Lung (tissue), 12 donors: ENCODE measurements around the gene OSTN. TPM values are rescaled to one million over a fixed set of nuclear protein-coding genes. Genes with fewer than 3 reads are reported as not detected.

Experiments used
- ATAC-seq: fragments of 200-7000 bp; cut with Tn5 transposase; one replicate; pipeline ENCODE4 v1.9.1; 2020; ENCODE audit warnings: moderate number of reproducible peaks; ENCODE audit not compliant: insufficient read depth, low FRiP score
- DNase-seq, 3 donors: peaks; one replicate each; pipeline ENCODE4 v3.0.0-alpha.2; 2013 to 2017
- H3K27ac ChIP-seq, 2 donors: one replicate each; pipeline ENCODE4 v1.5.1; 2013; ENCODE audit warnings: mild to moderate bottlenecking in 2 of 2, moderate library complexity in 2 of 2, control low read depth in 1 of 2, inconsistent platforms in 1 of 2, low read depth in 1 of 2, low read length in 1 of 2
- H3K27me3 ChIP-seq, 3 donors: one replicate each; pipeline ENCODE4 v1.5.1; 2013; ENCODE audit warnings: low read length in 2 of 3; ENCODE audit not compliant: control insufficient read depth in 3 of 3, insufficient read depth in 3 of 3
- H3K36me3 ChIP-seq, 4 donors: one replicate each; pipeline ENCODE4 v1.5.1; 2013; ENCODE audit warnings: low read length in 4 of 4, mild to moderate bottlenecking in 1 of 4, moderate library complexity in 1 of 4; ENCODE audit not compliant: control insufficient read depth in 4 of 4, insufficient read depth in 4 of 4
- H3K4me1 ChIP-seq, 5 donors: one replicate each; pipeline ENCODE4 v1.5.1; 2013; ENCODE audit warnings: low read length in 5 of 5, mild to moderate bottlenecking in 2 of 5, moderate library complexity in 1 of 5; ENCODE audit not compliant: control insufficient read depth in 5 of 5, insufficient read depth in 5 of 5
- H3K4me3 ChIP-seq: one replicate; pipeline ENCODE4 v1.5.1; 2013; ENCODE audit warnings: mild to moderate bottlenecking, control low read depth, moderate library complexity
- H3K9ac ChIP-seq, 2 donors: one replicate each; pipeline ENCODE4 v1.5.1; 2013; ENCODE audit warnings: low read length in 2 of 2, control low read depth in 1 of 2; ENCODE audit not compliant: insufficient read depth in 1 of 2
- H3K9me3 ChIP-seq, 4 donors: one replicate each; pipeline ENCODE4 v1.5.1; 2013; ENCODE audit warnings: low read length in 3 of 4, mild to moderate bottlenecking in 1 of 4, moderate library complexity in 1 of 4; ENCODE audit not compliant: control insufficient read depth in 4 of 4, insufficient read depth in 3 of 4
- CTCF ChIP-seq: IDR thresholded peaks from 2 replicates; pipeline ENCODE4 v1.5.1; 2012; ENCODE audit warnings: mild to moderate bottlenecking; ENCODE audit errors: control extremely low read depth, extremely low read depth
- WGBS, 2 donors: extraction: QIAGEN DNeasy Blood & Tissue Kit; methylation state at CpG; one replicate each; pipeline ENCODE4 v1.1.7; 2013; 5-methylcytosine and 5-hydroxymethylcytosine counted together
- polyA plus RNA-seq, 2 donors: library from polyadenylated mRNA; stranded (reverse); fragments of 200-250 nt; gene quantifications; one replicate each; pipeline ENCODE4 v1.2.1, GENCODE V29; 2013
- total RNA-seq, 2 donors: library from RNA; depleted of rRNA in 1 of 2; stranded (reverse); fragments of >200 nt in 1 of 2; gene quantifications; one replicate each; pipeline ENCODE4 v1.2.1, GENCODE V29; 2014 to 2021
- donor health status: control.
- donor health status: control.
- donor health status: Bipolar disorder and iron deficiency.
- donor health status: healthy.
- donor health status: DM: yes; HTN: yes; CAD: no.

Gene OSTN
- total and polyA plus RNA-seq, 4 donors = not detected

GRCh38 chr3:191282251-191283185 lies 83.5 kb downstream of the OSTN start:
- ATAC-seq = no peak

GRCh38 chr3:191283400-191283799 lies 84.4 kb downstream of the OSTN start:
- ATAC-seq = no peak
- no peak for DNase-seq
- no peaks in the 10 kb centered on the region for H3K36me3 ChIP-seq
- WGBS, 2 donors = 90 to 96% methylated on average over 2 of the region's 2 CpGs
- TF ChIP-seq CTCF = no peak
- H3K27ac ChIP-seq = no peak overlapping the region
- H3K4me1 ChIP-seq = no peaks in the 10 kb centered on the region
- H3K9ac ChIP-seq = no peak overlapping the region
- H3K4me3 ChIP-seq = no peak overlapping the region
- H3K9me3 ChIP-seq = no peaks in the 10 kb centered on the region
- H3K27me3 ChIP-seq = no peaks in the 10 kb centered on the region

More at GRCh38 chr3:191282251-191283185, 83.5 kb downstream of the OSTN start:
- Histone ChIP-seq H3K4me3 (no peak overlapping the region), H3K9me3 (no peaks in the 10 kb centered on the region), H3K9ac (no peak overlapping the region), H3K36me3 (no peaks in the 10 kb centered on the region), H3K27me3 (no peaks in the 10 kb centered on the region), H3K27ac (no peak overlapping the region), H3K4me1 (no peaks in the 10 kb centered on the region)
- DNase-seq = no peak
- 55 to 85% methylated on average over 4 of the region's 4 CpGs for WGBS, 2 donors
- TF ChIP-seq CTCF = no peak

DNA sequence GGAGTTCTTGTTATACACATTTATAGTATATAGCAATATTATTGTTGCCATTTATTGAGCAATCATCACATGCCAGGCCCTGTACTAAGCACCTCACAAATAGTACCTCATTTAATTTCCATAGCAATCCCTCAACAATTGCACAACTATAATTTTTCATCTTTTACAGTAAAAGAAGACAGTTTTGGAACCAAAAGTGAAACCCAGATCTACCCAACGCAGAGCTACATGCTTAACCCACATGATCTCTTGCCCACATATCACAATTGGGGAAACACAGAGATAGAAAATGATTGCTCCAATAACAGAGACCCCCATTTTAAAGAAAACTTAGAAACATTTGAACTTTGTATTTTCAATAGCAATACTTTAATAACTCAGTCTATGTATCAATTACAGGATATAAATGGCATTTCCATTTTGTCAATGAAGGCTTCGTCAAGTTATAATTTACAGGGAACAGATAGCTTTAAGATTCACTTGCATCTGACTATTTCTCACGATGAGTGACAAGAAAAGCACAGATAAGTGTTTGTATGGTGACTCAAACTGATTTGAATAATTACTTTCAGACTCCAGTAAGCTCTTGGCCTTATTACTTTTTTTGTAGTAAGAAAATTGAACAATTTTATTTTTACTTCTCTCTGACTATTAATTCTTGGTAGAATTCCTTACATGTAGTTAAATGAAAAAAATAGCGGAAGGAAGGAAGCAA lies 91.4 kb downstream of the OSTN start:
- no peaks in the 10 kb centered on the region for H3K4me1 ChIP-seq
- no peak for DNase-seq
- no peaks in the 10 kb centered on the region for H3K9me3 ChIP-seq
- H3K9ac ChIP-seq = no peak overlapping the region
- H3K27ac ChIP-seq = no peak overlapping the region
- no peaks in the 10 kb centered on the region for H3K27me3 ChIP-seq
- H3K4me3 ChIP-seq = no peak overlapping the region
- H3K36me3 ChIP-seq = no peaks in the 10 kb centered on the region
- no peak for TF ChIP-seq CTCF
- 64 to 75% methylated on average over 4 of the region's 4 CpGs for WGBS, 2 donors
- no peak for ATAC-seq
